ENCODE measurements around the gene ZDHHC14. TPM values are rescaled to one million over a fixed set of nuclear protein-coding genes. Genes with fewer than 3 reads are reported as not detected.
"Not testable (repeated sequence)": the region's sequence is repeated elsewhere in the genome, so short reads cannot be mapped to it uniquely, and the experiment has no call there.

ZDHHC14 gene
- total RNA-seq, 1 donor from 2014 or later: 5.5 TPM

DNA sequence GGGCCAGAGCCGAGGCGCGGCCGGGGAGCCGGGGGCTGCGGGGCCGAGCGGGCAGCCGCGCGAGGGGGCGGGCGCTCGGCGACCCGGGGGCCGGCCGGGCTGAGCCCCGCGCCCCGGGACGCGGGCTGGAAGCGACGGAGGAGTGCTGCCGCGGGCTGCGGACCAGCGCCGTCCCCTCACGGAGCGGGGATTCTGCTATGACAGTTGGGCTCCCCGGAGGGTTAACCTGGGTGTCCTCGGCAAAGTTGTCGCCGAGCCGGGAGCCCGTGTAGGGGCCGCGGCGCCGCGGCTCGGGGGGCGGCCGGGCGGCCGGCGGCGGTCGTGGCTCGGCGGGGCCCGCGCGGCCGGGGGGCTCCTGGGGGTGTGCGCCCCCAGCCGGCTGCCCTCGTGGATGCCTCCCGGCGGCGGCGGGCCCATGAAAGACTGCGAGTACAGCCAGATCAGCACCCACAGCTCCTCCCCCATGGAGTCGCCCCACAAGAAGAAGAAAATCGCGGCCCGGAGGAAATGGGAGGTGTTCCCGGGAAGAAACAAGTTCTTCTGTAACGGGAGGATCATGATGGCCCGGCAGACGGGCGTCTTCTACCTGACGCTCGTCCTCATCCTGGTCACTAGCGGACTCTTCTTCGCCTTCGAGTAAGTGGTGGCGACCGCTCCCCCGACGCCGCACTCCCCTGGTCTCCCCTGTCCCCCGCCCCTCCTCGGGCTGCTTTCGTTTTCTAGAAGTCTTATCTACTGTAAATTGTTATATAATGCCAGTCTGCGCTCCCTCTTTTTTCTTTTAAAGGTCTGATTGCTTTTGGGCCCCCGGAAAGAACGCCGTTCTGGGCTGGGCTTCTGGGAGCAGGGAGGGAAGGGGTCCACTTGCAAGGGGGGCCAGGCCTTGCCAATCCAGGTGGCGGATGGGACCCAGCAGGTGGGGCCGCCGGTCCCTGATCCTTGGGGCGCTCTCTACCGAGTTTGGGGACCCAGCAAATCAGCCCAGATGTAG is 936 bp downstream of the ZDHHC14 start:
- DNase-seq: peak; percentile 16

DNA sequence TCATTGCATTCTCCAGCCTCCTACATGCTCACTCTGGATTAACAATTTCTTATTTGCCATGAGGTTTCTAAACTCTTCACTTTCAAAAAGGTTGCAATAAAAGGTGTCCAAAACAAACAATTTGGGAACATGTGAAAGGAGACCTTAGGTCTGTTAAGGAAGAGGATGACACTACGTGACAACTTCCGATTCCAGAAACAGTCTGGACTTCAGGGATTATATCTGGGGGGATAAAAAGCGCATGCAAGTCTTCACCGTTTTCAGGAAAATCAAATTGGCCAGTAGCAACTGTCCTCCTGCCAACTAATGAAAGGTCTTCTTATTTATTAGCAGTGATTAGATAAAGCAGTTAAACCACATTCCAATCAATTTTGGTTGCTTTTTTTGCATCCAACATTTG is 1.8 kb downstream of the ZDHHC14 start:
- DNase-seq: no peak

DNA sequence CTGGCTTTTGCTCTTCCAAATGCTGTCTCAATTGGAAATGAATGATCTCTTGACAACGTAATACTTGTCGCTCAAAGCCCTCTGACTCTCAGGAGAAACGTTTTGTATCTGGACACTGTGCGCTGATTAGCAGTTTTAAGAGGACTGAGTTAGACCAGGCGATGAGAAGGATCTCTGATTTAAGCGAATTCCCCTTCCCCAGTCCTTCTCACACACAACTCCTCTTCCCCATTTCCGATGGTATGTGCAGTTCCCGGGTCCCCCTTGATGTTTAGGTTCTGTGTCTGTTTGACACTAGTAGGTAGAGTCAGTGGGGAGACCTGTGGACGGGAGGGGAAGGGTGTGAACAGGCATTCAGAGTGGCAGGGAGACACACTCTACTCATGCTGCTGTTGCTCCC is 2.5 kb downstream of the ZDHHC14 start:
- no peak for DNase-seq

DNA sequence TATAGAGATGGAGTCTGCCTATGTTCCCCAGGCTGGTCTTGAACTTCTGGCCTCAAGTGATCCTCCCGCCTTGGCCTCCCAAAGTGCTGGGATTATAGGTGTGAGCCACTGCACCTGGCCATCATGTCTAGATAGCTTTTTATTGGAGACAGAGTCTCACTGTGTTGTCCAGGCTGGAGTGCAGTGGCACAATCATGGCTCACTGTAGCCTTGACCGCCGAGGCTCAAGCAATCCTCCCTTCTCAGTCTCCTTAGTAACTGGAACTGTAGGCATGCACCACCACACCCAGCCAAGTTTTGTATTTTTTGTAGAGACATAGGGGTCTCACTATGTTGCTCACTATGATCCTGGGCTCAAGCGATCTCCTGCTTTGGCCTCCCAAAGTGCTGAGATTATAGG is 4.0 kb downstream of the ZDHHC14 start:
- not testable (repeated sequence) for DNase-seq

DNA sequence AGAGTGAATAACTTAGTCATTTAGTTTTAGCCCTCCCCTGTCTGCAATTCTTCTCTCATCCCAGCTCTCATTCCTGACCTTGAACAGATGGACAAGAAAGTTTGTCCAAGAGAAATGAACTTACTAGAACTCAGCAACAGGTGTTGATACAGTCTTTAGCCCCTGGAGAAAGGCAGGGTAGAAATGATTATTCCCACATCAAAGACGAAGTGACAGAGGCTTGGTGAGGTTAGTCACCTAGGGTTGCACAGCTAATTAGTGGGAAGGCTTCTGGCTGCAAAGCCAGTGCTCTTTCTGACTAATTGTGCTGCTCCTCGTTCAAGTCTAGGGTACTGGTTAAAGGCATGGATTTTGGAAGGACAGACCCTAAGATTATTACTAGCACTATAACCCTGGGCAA is 4.5 kb downstream of the ZDHHC14 start:
- DNase-seq: no peak

DNA sequence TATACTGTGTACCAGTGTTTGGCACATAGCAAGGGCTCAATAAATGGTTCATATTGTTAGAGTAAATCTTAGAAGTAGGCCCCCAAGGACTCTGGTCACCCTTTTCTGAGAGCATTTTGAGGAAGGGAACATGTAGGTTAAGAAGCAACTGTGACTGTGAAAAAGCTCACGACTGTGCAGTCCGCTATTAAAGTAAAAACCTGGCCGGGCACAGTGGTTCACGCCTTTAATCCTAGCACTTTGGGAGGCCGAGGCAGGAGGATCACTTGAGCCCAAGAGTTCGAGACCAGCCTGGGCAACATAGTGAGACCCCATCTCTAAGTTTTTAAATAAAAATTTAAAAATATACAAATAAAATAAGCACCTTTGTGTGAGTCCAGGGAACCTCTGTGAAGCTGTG is 5.0 kb downstream of the ZDHHC14 start:
- DNase-seq: no peak

DNA sequence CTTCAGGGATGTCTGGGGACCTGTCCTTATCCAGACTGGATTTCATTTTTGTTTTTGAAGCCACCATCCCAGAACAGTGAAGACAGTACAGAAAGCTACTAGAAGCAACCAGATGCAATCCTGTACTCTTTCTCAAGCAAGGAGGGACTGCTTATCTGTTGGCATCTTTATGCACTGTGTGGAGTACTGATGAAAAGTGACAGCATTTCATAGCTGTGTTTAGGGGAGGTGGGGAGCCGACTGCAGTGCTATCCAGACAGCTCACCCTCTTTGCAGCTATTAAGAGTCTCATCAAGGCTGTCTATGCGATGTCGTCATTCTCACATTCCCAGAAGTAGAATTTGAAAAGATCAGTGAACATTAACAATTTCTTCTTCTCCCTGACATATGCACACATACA is 5.5 kb downstream of the ZDHHC14 start:
- no peak for DNase-seq

DNA sequence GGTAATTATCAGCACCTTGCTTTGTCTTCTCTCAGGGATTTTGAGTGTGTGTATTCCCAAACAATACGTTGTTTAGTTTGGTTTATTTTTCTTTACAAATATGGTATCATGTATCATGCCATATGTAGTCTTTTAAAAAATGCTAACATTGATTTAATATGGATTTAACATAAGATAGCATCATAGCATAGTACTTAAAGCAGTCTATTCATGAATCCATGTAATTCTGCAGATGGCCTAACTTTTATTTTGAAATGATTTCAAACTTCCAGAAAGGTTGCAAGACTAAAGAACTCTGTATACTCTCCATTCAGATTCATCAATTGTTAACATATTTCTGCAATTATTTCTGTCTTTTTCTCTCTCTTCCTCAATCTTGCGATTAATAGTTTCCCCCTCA is 7.9 kb downstream of the ZDHHC14 start:
- no peak for DNase-seq

DNA sequence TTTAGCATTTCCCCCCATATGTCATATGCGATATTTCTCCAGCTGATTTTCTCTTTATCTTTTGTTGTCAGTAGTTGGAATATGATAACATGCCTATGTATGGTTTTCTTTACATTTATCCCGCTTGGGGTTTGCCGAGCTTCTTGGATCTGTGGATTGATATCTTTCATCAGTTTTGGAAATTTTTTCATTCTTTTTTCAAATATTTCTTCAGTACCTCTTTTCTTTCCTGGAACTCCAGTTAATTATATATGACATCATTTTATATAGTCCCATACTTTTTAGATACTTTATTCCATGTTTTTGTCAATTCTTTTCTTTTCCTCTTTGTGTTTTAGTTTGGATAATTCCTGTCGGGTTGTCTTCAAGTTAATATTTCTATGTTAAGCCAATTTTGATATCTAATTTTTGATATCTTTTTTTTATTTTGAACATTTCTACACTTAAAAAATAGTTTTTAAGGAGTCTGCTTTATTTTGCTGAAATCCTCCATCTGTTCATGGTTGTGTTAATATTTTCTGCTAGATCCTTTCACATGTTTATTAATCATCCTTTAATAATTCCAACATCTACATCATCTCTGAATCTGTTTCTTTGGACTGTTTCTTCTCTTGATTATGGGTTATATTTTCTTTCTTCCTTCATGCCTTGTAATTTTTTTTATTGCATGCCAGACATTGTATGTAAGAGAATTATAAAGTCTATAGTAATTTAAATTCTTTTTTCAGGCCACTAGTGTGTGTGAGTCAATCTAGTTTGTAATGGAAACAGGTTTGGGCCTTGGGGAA is 9.5 kb downstream of the ZDHHC14 start:
- DNase-seq: no peak

DNA sequence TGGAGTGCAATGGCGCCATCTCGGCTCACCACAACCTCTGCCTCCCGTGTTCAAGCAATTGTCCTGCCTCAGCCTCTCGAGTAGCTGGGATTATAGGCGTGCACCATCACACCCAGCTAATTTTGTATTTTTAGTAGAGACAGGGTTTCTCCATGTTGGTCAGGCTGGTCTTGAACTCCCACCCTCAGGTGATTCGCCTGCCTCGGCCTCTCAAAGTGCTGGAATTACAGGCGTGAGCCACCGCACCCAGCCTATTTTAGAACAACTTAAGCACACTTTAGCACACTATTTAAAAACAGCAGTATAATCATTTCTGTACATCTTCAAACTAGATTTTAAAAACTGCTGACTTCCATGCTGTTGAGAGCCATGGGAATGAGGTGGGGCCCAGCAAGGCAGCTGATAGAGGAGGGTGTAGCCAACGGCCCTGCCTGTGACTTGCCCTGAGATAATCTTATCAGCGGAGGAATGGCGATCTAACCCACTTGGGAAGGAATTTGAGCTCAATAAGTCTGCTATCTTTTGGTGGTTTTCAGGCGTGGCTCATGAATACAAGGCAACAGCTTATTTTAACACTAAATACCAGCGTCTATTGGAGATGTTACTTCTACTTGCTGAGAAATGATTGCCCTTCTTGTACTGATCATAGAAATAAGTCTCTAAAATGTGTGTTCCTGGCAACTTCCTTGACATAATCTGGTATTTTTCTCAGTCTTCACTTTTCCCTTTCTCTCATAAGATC is 12.1 kb downstream of the ZDHHC14 start:
- DNase-seq: no peak

DNA sequence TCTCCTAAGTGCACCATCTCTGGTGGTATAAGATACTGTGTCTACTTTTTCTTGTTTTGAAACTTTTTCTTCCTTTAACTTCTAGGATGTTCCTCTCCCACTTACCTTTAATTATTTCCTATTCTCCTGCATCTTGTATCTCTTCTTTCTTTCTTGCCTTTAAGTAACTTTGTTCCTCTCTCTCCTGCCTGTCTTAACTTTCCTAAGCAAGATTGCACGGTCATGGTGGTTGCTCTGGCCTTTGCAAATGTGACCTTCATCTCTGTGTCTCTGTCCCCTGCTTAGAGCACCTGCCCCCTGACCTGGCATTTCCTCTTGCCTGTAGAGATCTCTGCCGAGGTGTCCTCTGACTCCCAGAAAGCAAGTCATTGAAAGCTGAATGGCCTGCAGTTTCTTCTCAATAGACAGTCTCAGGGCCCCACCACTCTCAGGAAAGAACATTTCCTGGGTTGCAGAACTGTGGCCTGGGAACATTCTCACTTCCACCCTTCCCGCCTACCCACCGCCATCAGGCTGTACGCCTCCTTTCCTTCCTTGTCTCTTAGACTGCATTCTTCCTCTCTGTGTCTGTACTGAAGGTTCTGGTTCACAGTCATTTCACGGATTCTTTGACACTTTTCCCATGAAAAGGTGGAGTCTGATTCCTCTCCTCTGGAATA is 12.8 kb downstream of the ZDHHC14 start:
- DNase-seq: no peak

DNA sequence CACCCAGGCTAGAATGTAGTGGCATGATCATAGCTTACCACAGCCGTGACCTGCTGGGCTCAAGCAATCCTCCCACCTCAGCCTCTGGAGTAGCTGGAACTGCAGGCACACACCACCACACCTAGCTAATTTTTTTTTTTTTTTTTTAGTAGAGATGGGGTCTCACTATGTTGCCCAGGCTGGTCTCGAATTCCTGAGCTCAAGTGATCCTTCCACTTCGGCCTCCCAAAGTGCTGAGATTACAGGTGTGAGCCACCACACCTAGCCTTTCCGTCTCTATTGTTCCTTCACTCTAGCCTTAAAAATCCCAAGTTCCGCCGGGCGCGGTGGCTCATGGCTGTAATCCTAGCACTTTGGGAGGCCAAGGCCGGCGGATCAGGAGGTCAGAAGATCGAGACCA is 14.2 kb downstream of the ZDHHC14 start:
- DNase-seq: not testable (repeated sequence)

DNA sequence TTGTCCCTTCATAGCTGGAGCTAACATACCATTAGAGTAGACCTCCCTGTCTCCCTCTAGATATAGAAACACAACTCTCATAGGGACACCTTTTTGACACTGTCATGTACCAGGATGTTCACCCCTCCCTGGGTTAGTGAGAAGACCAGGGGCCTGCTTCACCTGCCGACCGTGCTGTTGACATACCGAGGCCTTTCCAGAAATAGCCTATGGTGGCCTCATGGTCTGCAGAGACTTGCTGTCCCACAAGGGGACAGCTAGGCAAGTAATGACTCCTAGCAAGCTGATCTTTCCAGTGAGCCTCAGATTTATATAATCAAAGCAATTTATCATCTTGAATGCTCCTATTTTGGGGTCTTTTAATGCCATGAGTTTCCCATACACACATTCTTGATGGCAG is 15.0 kb downstream of the ZDHHC14 start:
- no peak for DNase-seq

DNA sequence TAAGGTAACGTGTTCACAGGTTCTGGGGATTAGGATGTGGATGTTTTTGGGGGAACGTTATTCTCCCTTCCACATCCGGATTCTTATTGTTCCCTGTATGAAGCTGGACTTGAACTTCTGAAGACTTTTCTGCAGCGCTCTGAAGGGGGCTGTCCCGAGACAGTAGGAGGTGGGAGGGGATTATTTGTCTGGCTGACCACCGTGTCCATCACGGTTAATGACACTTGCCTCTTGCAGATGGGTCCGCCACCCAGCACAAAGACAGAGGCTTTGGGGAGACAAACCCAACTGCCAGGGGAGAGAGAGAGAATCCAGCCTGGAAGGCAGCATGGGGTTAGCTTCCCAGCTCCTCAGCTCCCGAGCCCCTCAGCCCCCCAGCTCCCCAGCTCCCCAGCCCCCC is 16.7 kb downstream of the ZDHHC14 start:
- no peak for DNase-seq

DNA sequence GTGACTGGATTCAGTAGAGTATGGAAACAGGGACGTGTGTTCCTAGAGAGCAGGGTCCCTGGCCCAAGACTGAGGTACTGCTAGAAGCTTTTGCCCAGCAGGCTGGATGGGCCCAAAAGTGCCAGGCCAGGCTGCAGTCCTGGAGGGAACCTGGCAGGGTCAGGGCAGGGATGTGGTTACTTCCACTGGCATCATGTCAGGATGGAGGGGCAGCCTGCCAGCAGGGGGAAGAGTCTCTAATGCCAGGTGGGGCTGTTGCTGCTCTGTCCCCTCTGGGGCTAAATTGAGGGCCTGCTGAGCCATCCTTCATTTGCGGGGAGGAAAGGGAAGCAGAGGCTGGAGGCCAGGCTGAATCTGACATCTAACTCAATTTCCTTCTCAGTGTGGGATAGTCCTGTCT is 17.2 kb downstream of the ZDHHC14 start:
- no peak for DNase-seq

DNA sequence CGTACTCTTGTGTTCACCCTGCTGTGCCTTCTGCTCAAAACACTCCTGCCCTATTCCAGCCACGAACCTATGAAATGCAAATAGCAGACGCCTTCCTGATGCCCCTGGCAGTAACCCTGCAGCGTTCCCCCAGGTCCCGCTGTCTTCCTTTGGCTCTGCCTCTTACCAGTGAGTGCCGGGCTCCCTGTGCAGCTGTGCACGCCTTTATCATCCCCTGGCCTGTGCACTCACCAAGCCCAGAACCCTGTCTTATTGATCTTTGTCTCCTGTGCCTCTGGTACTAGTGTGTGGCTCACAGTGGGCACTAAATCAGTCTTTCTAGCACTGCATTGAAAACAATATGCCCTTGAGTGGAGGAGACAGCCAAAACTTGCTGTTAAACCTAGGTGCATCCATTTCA is 19.7 kb downstream of the ZDHHC14 start:
- DNase-seq: no peak

DNA sequence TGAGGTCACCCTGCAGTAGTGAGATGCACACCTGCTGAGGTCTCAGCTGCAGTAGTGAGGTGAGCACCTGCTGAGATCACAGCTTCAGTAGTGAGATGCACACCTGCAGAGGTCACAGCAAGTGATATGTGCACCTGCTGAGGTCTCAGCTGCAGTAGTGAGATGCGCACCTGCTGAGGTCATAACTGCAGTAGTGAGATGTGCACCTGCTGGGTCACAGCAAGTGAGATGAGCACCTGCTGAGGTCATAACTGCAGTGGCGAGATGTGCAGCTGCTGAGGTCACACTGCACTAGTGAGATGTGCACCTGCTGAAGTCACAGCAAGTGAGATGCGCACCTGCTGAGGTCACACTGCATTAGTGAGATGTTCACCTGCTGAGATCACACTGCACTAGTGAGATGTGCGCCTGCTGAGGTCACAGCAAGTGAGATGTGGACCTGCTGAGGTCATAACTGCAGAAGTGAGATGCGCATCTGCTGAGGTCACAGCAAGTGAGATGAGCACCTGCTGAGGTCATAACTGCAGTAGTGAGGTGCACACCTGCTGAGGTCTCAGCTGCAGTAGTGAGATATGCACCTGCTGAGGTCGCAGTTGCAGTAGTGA is 20.8 kb downstream of the ZDHHC14 start:
- DNase-seq: no peak

DNA sequence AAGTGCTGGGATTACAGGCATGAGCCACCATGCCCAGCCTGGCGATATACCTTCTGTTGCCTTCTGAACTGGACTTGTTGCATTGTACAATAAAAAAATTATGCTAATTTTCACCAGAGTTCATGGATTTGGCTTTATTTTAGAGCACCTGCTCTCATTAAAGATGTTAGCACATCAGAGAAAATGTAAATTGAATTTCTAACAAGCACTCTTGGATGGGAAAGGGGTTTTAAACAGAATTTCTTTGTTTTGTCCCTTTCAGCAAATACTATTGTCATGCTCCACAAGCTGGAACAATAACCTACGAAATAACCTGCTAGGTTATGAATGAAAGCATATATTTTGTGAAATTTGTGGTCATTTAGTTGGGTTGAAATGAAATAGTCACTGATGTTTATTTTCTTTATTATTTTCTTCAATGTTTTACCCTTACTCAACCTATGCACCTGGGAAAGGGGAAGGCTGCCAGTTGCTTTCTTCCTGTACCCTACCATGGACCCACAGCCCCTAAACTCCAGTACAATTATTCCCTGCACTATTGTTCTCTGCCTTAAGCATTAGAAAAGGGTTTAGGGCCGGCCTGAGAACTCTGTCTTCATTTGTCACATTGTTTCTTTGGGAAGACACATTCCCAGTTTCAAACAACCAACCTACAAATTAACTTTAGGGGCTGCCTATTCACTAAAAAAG is 22.2 kb downstream of the ZDHHC14 start:
- DNase-seq: no peak

DNA sequence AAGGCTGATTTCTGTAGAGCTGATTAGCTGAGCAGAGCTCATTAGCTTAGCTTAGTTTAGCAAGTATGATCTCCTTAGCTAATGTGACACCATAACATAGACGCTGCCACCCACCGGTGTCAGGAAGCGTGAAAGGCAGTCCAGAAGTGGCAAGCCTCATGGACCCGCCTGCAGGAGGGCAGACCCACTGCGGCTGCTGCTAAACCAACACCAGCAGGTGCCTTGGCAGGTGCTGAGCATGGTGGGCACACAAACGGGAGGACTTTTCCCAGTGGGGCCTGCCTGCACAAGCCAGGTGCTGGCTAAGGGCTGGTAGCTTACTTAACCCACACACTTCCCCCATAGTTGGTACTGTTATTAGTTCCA is 22.7 kb downstream of the ZDHHC14 start:
- DNase-seq: no peak

DNA sequence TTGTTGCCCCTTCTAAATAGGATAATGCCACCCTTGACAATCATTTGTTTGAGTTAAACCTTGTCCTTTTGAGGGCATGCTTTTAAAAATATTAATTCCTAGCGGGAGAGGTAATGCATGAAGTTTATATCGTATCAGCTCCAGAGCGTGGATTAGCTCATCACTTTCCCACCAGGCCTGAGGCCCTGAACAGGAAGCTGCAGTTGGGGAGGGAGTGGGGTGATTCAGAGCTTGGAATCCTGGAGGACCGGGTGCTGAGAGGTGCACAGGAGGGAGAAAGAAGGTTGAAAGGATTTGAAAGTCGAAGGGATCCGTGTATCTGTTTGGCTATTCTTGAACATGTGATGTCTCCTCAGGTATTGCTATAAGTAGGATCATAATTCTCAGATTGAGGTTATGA is 25.0 kb downstream of the ZDHHC14 start:
- peak; percentile 11 for DNase-seq

DNA sequence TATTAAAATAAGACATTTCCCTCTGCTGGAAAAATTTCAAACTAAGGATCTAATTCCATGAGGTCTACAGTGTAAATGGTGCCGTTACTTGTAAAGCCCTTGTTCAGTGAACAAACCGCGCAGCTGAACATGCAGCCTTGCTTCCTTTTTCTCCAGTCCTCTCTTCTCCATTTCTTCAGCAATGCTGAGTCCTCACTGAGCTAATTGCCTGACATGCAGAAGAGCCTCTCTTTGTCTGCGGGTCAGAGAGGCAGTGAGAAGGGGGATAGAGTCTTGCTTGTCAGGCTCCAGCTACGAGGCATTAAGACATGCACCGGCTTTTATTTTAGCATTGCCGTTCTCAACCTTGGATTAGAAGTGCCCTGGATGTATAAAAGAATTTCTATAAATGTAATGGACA is 25.7 kb downstream of the ZDHHC14 start:
- DNase-seq: no peak
